Vagina (tissue), 2 donors: ENCODE measurements around the gene MTNR1B.

ENCODE experiments used
- POLR2A ChIP-seq, 2 donors: fragments of 450-650 bp; IDR thresholded peaks; one replicate each; pipeline ENCODE4 v1.6.1; 2017; ENCODE audit warnings: antibody characterized with exemption in 2 of 2, mild to moderate bottlenecking in 2 of 2, moderate library complexity in 2 of 2
- POLR2AphosphoS5 ChIP-seq, 2 donors: sonication (generic); formaldehyde crosslinking; IDR thresholded peaks; one replicate each; pipeline ENCODE4 v1.9.0; 2017; ENCODE audit warnings: antibody characterized with exemption in 2 of 2, mild to moderate bottlenecking in 2 of 2, low read depth in 1 of 2; ENCODE audit not compliant: insufficient read depth in 1 of 2
- TF ChIP-seq, protein P1 (sequence below), 3 experiments: fragments of 450-650 bp in 2 of 3; fragments of 200-600 bp in 1 of 3; sonication (generic) in 1 of 3; IDR thresholded peaks; one replicate each; pipeline ENCODE4 v1.5.1; 2017 to 2019; ENCODE audit warnings: antibody characterized with exemption in 3 of 3, mild to moderate bottlenecking in 2 of 3, moderate library complexity in 2 of 3

GRCh38 chr11:92980312-92980711 lies 10.9 kb downstream of the MTNR1B start:
- TF ChIP-seq, protein P1, sequence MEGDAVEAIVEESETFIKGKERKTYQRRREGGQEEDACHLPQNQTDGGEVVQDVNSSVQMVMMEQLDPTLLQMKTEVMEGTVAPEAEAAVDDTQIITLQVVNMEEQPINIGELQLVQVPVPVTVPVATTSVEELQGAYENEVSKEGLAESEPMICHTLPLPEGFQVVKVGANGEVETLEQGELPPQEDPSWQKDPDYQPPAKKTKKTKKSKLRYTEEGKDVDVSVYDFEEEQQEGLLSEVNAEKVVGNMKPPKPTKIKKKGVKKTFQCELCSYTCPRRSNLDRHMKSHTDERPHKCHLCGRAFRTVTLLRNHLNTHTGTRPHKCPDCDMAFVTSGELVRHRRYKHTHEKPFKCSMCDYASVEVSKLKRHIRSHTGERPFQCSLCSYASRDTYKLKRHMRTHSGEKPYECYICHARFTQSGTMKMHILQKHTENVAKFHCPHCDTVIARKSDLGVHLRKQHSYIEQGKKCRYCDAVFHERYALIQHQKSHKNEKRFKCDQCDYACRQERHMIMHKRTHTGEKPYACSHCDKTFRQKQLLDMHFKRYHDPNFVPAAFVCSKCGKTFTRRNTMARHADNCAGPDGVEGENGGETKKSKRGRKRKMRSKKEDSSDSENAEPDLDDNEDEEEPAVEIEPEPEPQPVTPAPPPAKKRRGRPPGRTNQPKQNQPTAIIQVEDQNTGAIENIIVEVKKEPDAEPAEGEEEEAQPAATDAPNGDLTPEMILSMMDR (IDR thresholded peaks at IDR 0.05) = no peak
- no peak for TF ChIP-seq POLR2A (IDR thresholded peaks at IDR 0.05)
- no peak for TF ChIP-seq POLR2AphosphoS5 (IDR thresholded peaks at IDR 0.05; ENCODE audit: insufficient read depth in 1 of 2, low read depth in 1 of 2)
